Activated naive CD4-positive, alpha-beta T cell treated with anti-CD3 and anti-CD28 coated beads, Interleukin-2, amount 50 U/mL, for 24 hours (primary cell): ENCODE measurements around the gene SLC9A8.
"Not testable (repeated sequence)": the region's sequence is repeated elsewhere in the genome, so short reads cannot be mapped to it uniquely, and the experiment has no call there.

ENCODE experiments used
- H3K27ac Mint-ChIP-seq: one replicate; pipeline ENCODE4 v1.8.0; 2021; ENCODE audit warnings: mild to moderate bottlenecking, mixed read lengths
- H3K27me3 Mint-ChIP-seq: one replicate; pipeline ENCODE4 v1.8.0; 2021; ENCODE audit warnings: mixed read lengths
- H3K36me3 Mint-ChIP-seq: one replicate; pipeline ENCODE4 v1.8.0; 2021; ENCODE audit warnings: mixed read lengths
- H3K4me1 Mint-ChIP-seq: one replicate; pipeline ENCODE4 v1.8.0; 2021; ENCODE audit warnings: mixed read lengths
- H3K4me3 Mint-ChIP-seq: one replicate; pipeline ENCODE4 v1.8.0; 2021; ENCODE audit warnings: mild to moderate bottlenecking, mixed read lengths
- H3K9me3 Mint-ChIP-seq: one replicate; pipeline ENCODE4 v1.8.0; 2021; ENCODE audit warnings: mixed read lengths

The SLC9A8 gene

GRCh38 chr20:49783021-49783995 is 29.3 kb upstream of the SLC9A8 start:
- not testable (repeated sequence) for H3K27ac Mint-ChIP-seq, H3K36me3 Mint-ChIP-seq, H3K4me3 Mint-ChIP-seq, H3K27me3 Mint-ChIP-seq, H3K9me3 Mint-ChIP-seq, H3K4me1 Mint-ChIP-seq

- no peak overlapping the region for H3K4me3 Mint-ChIP-seq
- no peak overlapping the region for H3K27ac Mint-ChIP-seq
- H3K9me3 Mint-ChIP-seq = no peaks in the 10 kb centered on the region
- H3K36me3 Mint-ChIP-seq = no peaks in the 10 kb centered on the region
- H3K27me3 Mint-ChIP-seq = no peaks in the 10 kb centered on the region
- H3K4me1 Mint-ChIP-seq = peaks cover 6% of the 10 kb centered on the region
Observed at GRCh38 chr20:49784291-49784690, 28.3 kb upstream of the SLC9A8 start.

GRCh38 chr20:49785149-49785851 is 27.3 kb upstream of the SLC9A8 start:
- H3K4me3 Mint-ChIP-seq = no peak overlapping the region
- no peaks in the 10 kb centered on the region for H3K27me3 Mint-ChIP-seq
- no peak overlapping the region for H3K27ac Mint-ChIP-seq

GRCh38 chr20:49785852-49786175 is 26.8 kb upstream of the SLC9A8 start:
- peaks cover 6% of the 10 kb centered on the region for H3K4me1 Mint-ChIP-seq
- no peak overlapping the region for H3K4me3 Mint-ChIP-seq
- H3K9me3 Mint-ChIP-seq = no peaks in the 10 kb centered on the region
- H3K27ac Mint-ChIP-seq = no peak overlapping the region
- no peaks in the 10 kb centered on the region for H3K36me3 Mint-ChIP-seq
- no peaks in the 10 kb centered on the region for H3K27me3 Mint-ChIP-seq

More at GRCh38 chr20:49785149-49785851, 27.3 kb upstream of the SLC9A8 start:
- Mint-ChIP-seq H3K4me1 (peaks cover 6% of the 10 kb centered on the region), H3K9me3 (no peaks in the 10 kb centered on the region), H3K36me3 (no peaks in the 10 kb centered on the region)

GRCh38 chr20:49786196-49786595 is 26.4 kb upstream of the SLC9A8 start:
- Mint-ChIP-seq H3K4me3 (no peak overlapping the region), H3K27ac (no peak overlapping the region)

GRCh38 chr20:49786668-49787370 is 25.8 kb upstream of the SLC9A8 start:
- H3K27me3 Mint-ChIP-seq = no peaks in the 10 kb centered on the region
- peaks cover 3% of the 10 kb centered on the region for H3K4me1 Mint-ChIP-seq
- H3K36me3 Mint-ChIP-seq = no peaks in the 10 kb centered on the region
- no peak overlapping the region for H3K27ac Mint-ChIP-seq
- no peaks in the 10 kb centered on the region for H3K9me3 Mint-ChIP-seq
- H3K4me3 Mint-ChIP-seq = no peak overlapping the region

More at GRCh38 chr20:49786196-49786595, 26.4 kb upstream of the SLC9A8 start:
- Mint-ChIP-seq H3K4me1 (peaks cover 6% of the 10 kb centered on the region), H3K27me3 (no peaks in the 10 kb centered on the region), H3K9me3 (no peaks in the 10 kb centered on the region), H3K36me3 (no peaks in the 10 kb centered on the region)

GRCh38 chr20:49787371-49788357 is 25.0 kb upstream of the SLC9A8 start:
- no peaks in the 10 kb centered on the region for H3K27me3 Mint-ChIP-seq
- H3K9me3 Mint-ChIP-seq = no peaks in the 10 kb centered on the region
- no peak overlapping the region for H3K27ac Mint-ChIP-seq
- no peaks in the 10 kb centered on the region for H3K36me3 Mint-ChIP-seq
- no peak overlapping the region for H3K4me3 Mint-ChIP-seq
- no peaks in the 10 kb centered on the region for H3K4me1 Mint-ChIP-seq

- peaks cover 1% of the 10 kb centered on the region for H3K27me3 Mint-ChIP-seq
- H3K4me3 Mint-ChIP-seq = no peak overlapping the region
- no peaks in the 10 kb centered on the region for H3K4me1 Mint-ChIP-seq
- H3K27ac Mint-ChIP-seq = no peak overlapping the region
- H3K9me3 Mint-ChIP-seq = no peaks in the 10 kb centered on the region
- no peaks in the 10 kb centered on the region for H3K36me3 Mint-ChIP-seq
Observed at GRCh38 chr20:49790077-49790798, 22.4 kb upstream of the SLC9A8 start.

- no peak overlapping the region for H3K4me3 Mint-ChIP-seq
- no peak overlapping the region for H3K27ac Mint-ChIP-seq
- no peaks in the 10 kb centered on the region for H3K36me3 Mint-ChIP-seq
- no peaks in the 10 kb centered on the region for H3K9me3 Mint-ChIP-seq
- H3K27me3 Mint-ChIP-seq = peaks cover 1% of the 10 kb centered on the region
- H3K4me1 Mint-ChIP-seq = no peaks in the 10 kb centered on the region
Observed at GRCh38 chr20:49791165-49791564, 21.5 kb upstream of the SLC9A8 start.

- Mint-ChIP-seq H3K27me3 (peaks cover 1% of the 10 kb centered on the region), H3K27ac (no peak overlapping the region), H3K9me3 (no peaks in the 10 kb centered on the region), H3K36me3 (no peaks in the 10 kb centered on the region), H3K4me3 (no peak overlapping the region), H3K4me1 (no peaks in the 10 kb centered on the region)
Observed at GRCh38 chr20:49792006-49792405, 20.6 kb upstream of the SLC9A8 start.

GRCh38 chr20:49792611-49793010 is 20.0 kb upstream of the SLC9A8 start:
- no peak overlapping the region for H3K27ac Mint-ChIP-seq
- no peaks in the 10 kb centered on the region for H3K36me3 Mint-ChIP-seq
- no peaks in the 10 kb centered on the region for H3K9me3 Mint-ChIP-seq
- peaks cover 1% of the 10 kb centered on the region for H3K27me3 Mint-ChIP-seq
- H3K4me1 Mint-ChIP-seq = no peaks in the 10 kb centered on the region
- no peak overlapping the region for H3K4me3 Mint-ChIP-seq

- H3K27ac Mint-ChIP-seq = no peak overlapping the region
- peaks cover 1% of the 10 kb centered on the region for H3K27me3 Mint-ChIP-seq
- no peaks in the 10 kb centered on the region for H3K9me3 Mint-ChIP-seq
Observed at GRCh38 chr20:49794336-49795134, 18.1 kb upstream of the SLC9A8 start.

GRCh38 chr20:49795135-49795424 is 17.5 kb upstream of the SLC9A8 start:
- Mint-ChIP-seq H3K27ac (no peak overlapping the region), H3K27me3 (peaks cover 1% of the 10 kb centered on the region), H3K36me3 (no peaks in the 10 kb centered on the region), H3K9me3 (no peaks in the 10 kb centered on the region), H3K4me3 (no peak overlapping the region), H3K4me1 (no peaks in the 10 kb centered on the region)

More at GRCh38 chr20:49794336-49795134, 18.1 kb upstream of the SLC9A8 start:
- Mint-ChIP-seq H3K4me3 (no peak overlapping the region), H3K4me1 (no peaks in the 10 kb centered on the region), H3K36me3 (no peaks in the 10 kb centered on the region)
